Measurements from ENCODE around the gene RAP2C. TPM values are rescaled to one million over a fixed set of nuclear protein-coding genes. Genes with fewer than 3 reads are reported as not detected.
"Not testable (repeated sequence)": the region's sequence is repeated elsewhere in the genome, so short reads cannot be mapped to it uniquely, and the experiment has no call there.

Gene RAP2C
- total and polyA plus RNA-seq, 12 donors, result 7.6 to 27.7 (median 16.5) TPM

DNA sequence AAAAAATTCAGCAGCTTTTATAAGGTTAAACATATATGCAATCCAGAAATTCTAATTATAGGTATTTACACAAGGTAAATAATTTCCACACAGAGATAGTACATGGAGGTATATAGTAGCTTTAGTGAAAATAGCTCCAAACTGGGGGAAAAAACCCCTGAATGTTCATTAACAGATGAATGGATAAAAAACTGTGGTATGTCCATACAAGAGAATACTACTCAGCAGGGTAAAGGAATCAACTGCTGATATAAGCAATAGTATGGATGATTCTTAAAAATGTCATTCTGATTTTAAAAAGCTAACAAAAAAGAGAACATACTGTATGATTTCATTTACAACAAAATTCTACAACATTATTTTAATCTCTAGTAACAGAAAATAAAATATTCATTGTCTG is 54.2 kb downstream of the RAP2C start:
- TF ChIP-seq, protein P1, sequence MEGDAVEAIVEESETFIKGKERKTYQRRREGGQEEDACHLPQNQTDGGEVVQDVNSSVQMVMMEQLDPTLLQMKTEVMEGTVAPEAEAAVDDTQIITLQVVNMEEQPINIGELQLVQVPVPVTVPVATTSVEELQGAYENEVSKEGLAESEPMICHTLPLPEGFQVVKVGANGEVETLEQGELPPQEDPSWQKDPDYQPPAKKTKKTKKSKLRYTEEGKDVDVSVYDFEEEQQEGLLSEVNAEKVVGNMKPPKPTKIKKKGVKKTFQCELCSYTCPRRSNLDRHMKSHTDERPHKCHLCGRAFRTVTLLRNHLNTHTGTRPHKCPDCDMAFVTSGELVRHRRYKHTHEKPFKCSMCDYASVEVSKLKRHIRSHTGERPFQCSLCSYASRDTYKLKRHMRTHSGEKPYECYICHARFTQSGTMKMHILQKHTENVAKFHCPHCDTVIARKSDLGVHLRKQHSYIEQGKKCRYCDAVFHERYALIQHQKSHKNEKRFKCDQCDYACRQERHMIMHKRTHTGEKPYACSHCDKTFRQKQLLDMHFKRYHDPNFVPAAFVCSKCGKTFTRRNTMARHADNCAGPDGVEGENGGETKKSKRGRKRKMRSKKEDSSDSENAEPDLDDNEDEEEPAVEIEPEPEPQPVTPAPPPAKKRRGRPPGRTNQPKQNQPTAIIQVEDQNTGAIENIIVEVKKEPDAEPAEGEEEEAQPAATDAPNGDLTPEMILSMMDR (IDR thresholded peaks at IDR 0.05), result no peak
- no peak for DNase-seq
- intact Hi-C loops (cut with DNase I), result no loop called here
- no peak for ATAC-seq
- Histone ChIP-seq H3K4me1 (no peaks in the 10 kb centered on the region), H3K36me3 (no peaks in the 10 kb centered on the region), H3K9me3 (peaks cover 0 to 19% (median 0%) of the 10 kb centered on the region in 11 donors), H3K27me3 (peaks cover 0 to 26% (median 0%) of the 10 kb centered on the region in 7 donors), H3K4me3 (no peak overlapping the region), H3K27ac (no peak overlapping the region)

DNA sequence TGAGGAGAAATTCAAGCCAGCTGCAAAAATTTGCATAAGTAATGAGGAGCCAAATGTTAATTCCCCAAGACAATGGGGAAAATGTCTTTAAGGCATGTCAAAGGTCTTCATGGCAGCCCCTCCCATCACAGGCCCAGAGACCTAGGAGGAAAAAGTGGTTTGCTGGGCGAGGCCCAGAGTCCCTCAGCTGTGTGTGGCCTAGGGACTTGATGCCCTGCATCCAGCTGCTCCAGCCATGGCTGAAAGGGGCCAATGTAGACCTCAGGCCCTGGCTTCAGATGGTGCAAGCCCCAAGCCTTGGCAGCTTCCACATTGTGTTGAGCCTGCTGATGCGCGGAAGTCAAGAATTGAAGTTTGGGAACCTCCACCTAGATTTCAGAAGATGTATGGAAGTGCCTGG is 56.2 kb downstream of the RAP2C start:
- ATAC-seq; DNase-seq; H3K27ac ChIP-seq; H3K4me1 ChIP-seq; H3K36me3 ChIP-seq; H3K4me3 ChIP-seq; intact Hi-C loops (cut with DNase I): not testable (repeated sequence)
- H3K27me3 ChIP-seq, result peaks cover 0 to 26% (median 0%) of the 10 kb centered on the region in 7 donors
- H3K9me3 ChIP-seq, result peaks cover 0 to 19% (median 0%) of the 10 kb centered on the region in 11 donors
- WGBS, 2 donors, result 90 to 93% methylated on average over 3 of the region's 3 CpGs

DNA sequence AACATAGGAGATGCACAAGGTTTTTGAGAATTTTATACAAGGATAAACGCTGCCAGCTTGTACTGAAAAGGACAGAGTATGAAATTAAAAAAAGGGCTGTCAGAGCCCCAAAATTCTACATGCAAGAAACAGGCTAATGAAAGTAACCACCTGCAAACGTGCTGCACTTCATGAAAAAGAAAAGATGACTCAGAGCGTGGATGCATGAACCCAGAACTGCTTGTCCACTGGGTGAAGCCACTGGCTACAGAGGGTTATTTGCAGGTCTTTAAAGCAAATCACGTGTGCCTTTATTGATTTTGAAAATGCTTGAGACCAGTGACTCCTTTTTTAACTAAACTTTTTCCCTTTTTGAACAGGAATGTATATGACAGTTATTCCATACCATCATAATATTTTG is 66.1 kb downstream of the RAP2C start:
- H3K4me3 ChIP-seq, result no peak overlapping the region
- H3K9me3 ChIP-seq, result no peaks in the 10 kb centered on the region
- peaks cover 0 to 48% (median 0%) of the 10 kb centered on the region in 7 donors for H3K27me3 ChIP-seq
- intact Hi-C loops (cut with DNase I), result no loop called here
- 74 to 81% methylated on average over 4 of the region's 4 CpGs for WGBS, 2 donors
- DNase-seq, result no peak
- no peak overlapping the region for H3K27ac ChIP-seq
- no peaks in the 10 kb centered on the region for H3K36me3 ChIP-seq
- no peak for ATAC-seq
- H3K4me1 ChIP-seq, result no peaks in the 10 kb centered on the region
- TF ChIP-seq, protein P1 (IDR thresholded peaks at IDR 0.05), result no peak

Other genes with a start within 250 kb of the RAP2C start
- gene STK26, start 196.1 kb downstream of the RAP2C start, total RNA-seq, result 1 to 10 TPM in 6 of 10 donors, under 1 TPM in 4; 0.54 to 3.3 (median 1.2) TPM
- under 1 TPM; 0.70 to 0.80 TPM for gene STK26, start 196.1 kb downstream of the RAP2C start, polyA plus RNA-seq
- under 1 TPM in 6 of 10 donors, not detected in 4; 0.07 to 0.50 (median 0.31) TPM for gene FRMD7, start 91.4 kb downstream of the RAP2C start, total RNA-seq
- not detected for gene FRMD7, start 91.4 kb downstream of the RAP2C start, polyA plus RNA-seq

All from heart right ventricle (tissue), 16 donors.